ENCODE measurements around the gene LRRTM2. TPM values are rescaled to one million over a fixed set of nuclear protein-coding genes. Genes with fewer than 3 reads are reported as not detected.
"Not testable (repeated sequence)": the region's sequence is repeated elsewhere in the genome, so short reads cannot be mapped to it uniquely, and the experiment has no call there.

Gene LRRTM2
- under 1 TPM in 4 of 5 donors, not detected in 1; 0.03 to 0.33 (median 0.16) TPM for total RNA-seq
- 0.04 TPM for total RNA-seq (2013)
- 0 to 0.25 (median 0.09) reads per million in 29 experiments for total RNA-seq

GRCh38 chr5:138874771-138875551 lies at the start of gene LRRTM2:
LRRTM2 (minus strand) TSS chr5:138875335; CDS start chr5:138874911, 424 bp downstream.
- Histone ChIP-seq H3K4me3 (ENCODE audit: control insufficient read depth in 1 of 2, extremely low read depth in 1 of 2, low read length in 1 of 2) (no peak within 1 kb of the TSS), H3K27ac (ENCODE audit: low read length) (no peak within 1 kb of the TSS), H3K27me3 (replicated peaks in 1 of 2; ENCODE audit: control insufficient read depth in 2 of 2, extremely low read depth in 1 of 2, insufficient read depth in 2 of 2, low read length in 1 of 2) (no peaks in the 10 kb centered on the region), H3K4me1 (ENCODE audit: control insufficient read depth in 1 of 2, extremely low read depth in 1 of 2, insufficient read depth in 2 of 2, low read length in 2 of 2) (peaks cover 0 to 2% of the 10 kb centered on the region in 2 experiments), H3K36me3 (ENCODE audit: control insufficient read depth in 2 of 2, extremely low read depth in 1 of 2, insufficient read depth in 1 of 2, low read length in 1 of 2) (no peaks in the 10 kb centered on the region), H3K9me3 (no peaks in the 10 kb centered on the region)
- no peaks in the 10 kb centered on the region for H3K9me3 Mint-ChIP-seq
- no peak within 1 kb of the TSS for H3K4me3 Mint-ChIP-seq
- peaks cover 15% of the 10 kb centered on the region in 2 donors for H3K27me3 Mint-ChIP-seq
- 94% methylated on average over 11 of the region's 18 CpGs for WGBS (ENCODE audit: insufficient coverage)
- ATAC-seq (replicated peaks in 1 of 4), result no peak
- ChIA-PET POLR2A (interaction anchor here in 1 of 2 donors (0.8 kb wide), 1 partner anchor 102 kb away, joined by 4 read pairs; no protein-coding TSS in a partner anchor), CTCF (no interaction called here)
- no peak within 1 kb of the TSS for H3K27ac Mint-ChIP-seq
- DNase-seq, result no peak
- H3K4me1 Mint-ChIP-seq, result peaks cover 12 to 13% (median 13%) of the 10 kb centered on the region in 3 donors
- H3K36me3 Mint-ChIP-seq, result no peaks in the 10 kb centered on the region

- no peaks in the 10 kb centered on the region for H3K4me1 Mint-ChIP-seq
- H3K4me3 Mint-ChIP-seq, result no peak overlapping the region
- ATAC-seq (replicated peaks in 1 of 4) (no peak), DNase-seq (no peak)
- no peaks in the 10 kb centered on the region for H3K27me3 Mint-ChIP-seq
- no peak overlapping the region for H3K27ac Mint-ChIP-seq
- WGBS (ENCODE audit: insufficient coverage), result no CpG with 5 or more reads among the region's 2 CpGs
- no peaks in the 10 kb centered on the region for H3K27me3 ChIP-seq (replicated peaks in 1 of 2; ENCODE audit: control insufficient read depth in 2 of 2, extremely low read depth in 1 of 2, insufficient read depth in 2 of 2, low read length in 1 of 2)
- no peak overlapping the region for H3K27ac ChIP-seq (ENCODE audit: low read length)
- no peaks in the 10 kb centered on the region for H3K9me3 Mint-ChIP-seq
- ChIA-PET POLR2A (no interaction called here), CTCF (no interaction called here)
- H3K4me3 ChIP-seq (ENCODE audit: control insufficient read depth in 1 of 2, extremely low read depth in 1 of 2, low read length in 1 of 2), result no peak overlapping the region
- no peaks in the 10 kb centered on the region for H3K4me1 ChIP-seq (ENCODE audit: control insufficient read depth in 1 of 2, extremely low read depth in 1 of 2, insufficient read depth in 2 of 2, low read length in 2 of 2)
- peaks cover 21% of the 10 kb centered on the region for H3K36me3 Mint-ChIP-seq
- H3K36me3 ChIP-seq (ENCODE audit: control insufficient read depth in 2 of 2, extremely low read depth in 1 of 2, insufficient read depth in 1 of 2, low read length in 1 of 2), result peaks cover 0 to 10% of the 10 kb centered on the region in 2 donors
- H3K9me3 ChIP-seq, result no peaks in the 10 kb centered on the region
Observed at GRCh38 chr5:138922494-138922893, 47.4 kb upstream of the LRRTM2 start.

GRCh38 chr5:138921362-138921761 lies 46.2 kb upstream of the LRRTM2 start:
- H3K4me1 ChIP-seq (ENCODE audit: control insufficient read depth in 1 of 2, extremely low read depth in 1 of 2, insufficient read depth in 2 of 2, low read length in 2 of 2); H3K27ac ChIP-seq (ENCODE audit: low read length); H3K4me1 Mint-ChIP-seq; H3K27me3 Mint-ChIP-seq; DNase-seq; CTCF ChIA-PET; POLR2A ChIA-PET; H3K27me3 ChIP-seq (replicated peaks in 1 of 2; ENCODE audit: control insufficient read depth in 2 of 2, extremely low read depth in 1 of 2, insufficient read depth in 2 of 2, low read length in 1 of 2); H3K4me3 Mint-ChIP-seq; H3K9me3 ChIP-seq; H3K9me3 Mint-ChIP-seq; ATAC-seq (replicated peaks in 1 of 4); H3K27ac Mint-ChIP-seq; H3K4me3 ChIP-seq (ENCODE audit: control insufficient read depth in 1 of 2, extremely low read depth in 1 of 2, low read length in 1 of 2): not testable (repeated sequence)
- H3K36me3 Mint-ChIP-seq, result peaks cover 12% of the 10 kb centered on the region
- peaks cover 0 to 10% of the 10 kb centered on the region in 2 donors for H3K36me3 ChIP-seq (ENCODE audit: control insufficient read depth in 2 of 2, extremely low read depth in 1 of 2, insufficient read depth in 1 of 2, low read length in 1 of 2)
- WGBS (ENCODE audit: insufficient coverage), result 90% methylated on average over 2 of the region's 2 CpGs

- no peak overlapping the region for H3K4me3 Mint-ChIP-seq
- H3K36me3 ChIP-seq (ENCODE audit: control insufficient read depth in 2 of 2, extremely low read depth in 1 of 2, insufficient read depth in 1 of 2, low read length in 1 of 2), result peaks cover 0 to 8% of the 10 kb centered on the region in 2 donors
- no peaks in the 10 kb centered on the region for H3K4me1 ChIP-seq (ENCODE audit: control insufficient read depth in 1 of 2, extremely low read depth in 1 of 2, insufficient read depth in 2 of 2, low read length in 2 of 2)
- H3K9me3 ChIP-seq, result no peaks in the 10 kb centered on the region
- no peaks in the 10 kb centered on the region for H3K4me1 Mint-ChIP-seq
- ATAC-seq (replicated peaks in 1 of 4) (no peak), DNase-seq (no peak)
- 100% methylated on average over 8 of the region's 8 CpGs for WGBS (ENCODE audit: insufficient coverage)
- ChIA-PET POLR2A (no interaction called here), CTCF (no interaction called here)
- no peaks in the 10 kb centered on the region for H3K27me3 ChIP-seq (replicated peaks in 1 of 2; ENCODE audit: control insufficient read depth in 2 of 2, extremely low read depth in 1 of 2, insufficient read depth in 2 of 2, low read length in 1 of 2)
- peaks cover 2% of the 10 kb centered on the region for H3K36me3 Mint-ChIP-seq
- no peaks in the 10 kb centered on the region for H3K9me3 Mint-ChIP-seq
- H3K4me3 ChIP-seq (ENCODE audit: control insufficient read depth in 1 of 2, extremely low read depth in 1 of 2, low read length in 1 of 2), result no peak overlapping the region
- no peak overlapping the region for H3K27ac Mint-ChIP-seq
- no peaks in the 10 kb centered on the region for H3K27me3 Mint-ChIP-seq
- H3K27ac ChIP-seq (ENCODE audit: low read length), result no peak overlapping the region
Observed at GRCh38 chr5:138920181-138920580, 45.0 kb upstream of the LRRTM2 start.

GRCh38 chr5:138918686-138919085 lies 43.6 kb upstream of the LRRTM2 start:
- H3K9me3 Mint-ChIP-seq, result no peaks in the 10 kb centered on the region
- 20% methylated on average over 1 of the region's 4 CpGs for WGBS (ENCODE audit: insufficient coverage)

GRCh38 chr5:138914338-138914737 lies 39.2 kb upstream of the LRRTM2 start:
- DNase-seq (no peak), ATAC-seq (replicated peaks in 1 of 4) (no peak)
- Histone ChIP-seq H3K27ac (ENCODE audit: low read length) (no peak overlapping the region), H3K4me3 (ENCODE audit: control insufficient read depth in 1 of 2, extremely low read depth in 1 of 2, low read length in 1 of 2) (no peak overlapping the region), H3K9me3 (no peaks in the 10 kb centered on the region), H3K36me3 (ENCODE audit: control insufficient read depth in 2 of 2, extremely low read depth in 1 of 2, insufficient read depth in 1 of 2, low read length in 1 of 2) (no peaks in the 10 kb centered on the region), H3K4me1 (ENCODE audit: control insufficient read depth in 1 of 2, extremely low read depth in 1 of 2, insufficient read depth in 2 of 2, low read length in 2 of 2) (no peaks in the 10 kb centered on the region), H3K27me3 (replicated peaks in 1 of 2; ENCODE audit: control insufficient read depth in 2 of 2, extremely low read depth in 1 of 2, insufficient read depth in 2 of 2, low read length in 1 of 2) (no peaks in the 10 kb centered on the region)
- Mint-ChIP-seq H3K27ac (no peak overlapping the region), H3K36me3 (peaks cover 7% of the 10 kb centered on the region), H3K27me3 (no peaks in the 10 kb centered on the region), H3K4me3 (no peak overlapping the region), H3K9me3 (no peaks in the 10 kb centered on the region), H3K4me1 (no peaks in the 10 kb centered on the region)
- no CpG with 5 or more reads among the region's 3 CpGs for WGBS (ENCODE audit: insufficient coverage)
- CTCF ChIA-PET, result interaction anchor here in 1 of 2 donors (0.6 kb wide), 1 partner anchor 332 kb away, joined by 3 read pairs; no protein-coding TSS in a partner anchor
- POLR2A ChIA-PET, result no interaction called here

More at GRCh38 chr5:138918686-138919085, 43.6 kb upstream of the LRRTM2 start:
- Histone ChIP-seq H3K9me3 (no peaks in the 10 kb centered on the region), H3K27me3 (replicated peaks in 1 of 2; ENCODE audit: control insufficient read depth in 2 of 2, extremely low read depth in 1 of 2, insufficient read depth in 2 of 2, low read length in 1 of 2) (no peaks in the 10 kb centered on the region), H3K4me3 (ENCODE audit: control insufficient read depth in 1 of 2, extremely low read depth in 1 of 2, low read length in 1 of 2) (no peak overlapping the region), H3K36me3 (ENCODE audit: control insufficient read depth in 2 of 2, extremely low read depth in 1 of 2, insufficient read depth in 1 of 2, low read length in 1 of 2) (no peaks in the 10 kb centered on the region), H3K27ac (ENCODE audit: low read length) (no peak overlapping the region), H3K4me1 (ENCODE audit: control insufficient read depth in 1 of 2, extremely low read depth in 1 of 2, insufficient read depth in 2 of 2, low read length in 2 of 2) (no peaks in the 10 kb centered on the region)
- no peak for DNase-seq
- no peak overlapping the region for H3K4me3 Mint-ChIP-seq
- H3K4me1 Mint-ChIP-seq, result no peaks in the 10 kb centered on the region
- no peaks in the 10 kb centered on the region for H3K36me3 Mint-ChIP-seq
- H3K27me3 Mint-ChIP-seq, result no peaks in the 10 kb centered on the region
- POLR2A ChIA-PET, result no interaction called here
- no peak for ATAC-seq (replicated peaks in 1 of 4)
- CTCF ChIA-PET, result no interaction called here
- no peak overlapping the region for H3K27ac Mint-ChIP-seq

All from T-cell (primary cell).